Aorta (tissue), 5 donors: Measurements from ENCODE around the gene FGFBP1. TPM values are rescaled to one million over a fixed set of nuclear protein-coding genes. Genes with fewer than 3 reads are reported as not detected.

Source experiments
- ATAC-seq: fragments of 200-7000 bp; cut with Tn5 transposase; one replicate; pipeline ENCODE4 v1.9.1; 2022; ENCODE audit warnings: moderate library complexity; ENCODE audit not compliant: low FRiP score
- DNase-seq, 2 donors: peaks; one replicate each; pipeline ENCODE4 v3.0.0-alpha.2; 2020
- H3K27ac ChIP-seq, 2 donors: one replicate each; pipeline ENCODE4 v1.5.1; 2013; ENCODE audit warnings: low read length in 2 of 2, mild to moderate bottlenecking in 2 of 2, moderate library complexity in 2 of 2, control low read depth in 1 of 2, inconsistent platforms in 1 of 2, low read depth in 1 of 2
- H3K27me3 ChIP-seq, 2 donors: one replicate each; pipeline ENCODE4 v1.6.1; 2013; ENCODE audit warnings: control low read depth in 1 of 2, low read length in 1 of 2, mild to moderate bottlenecking in 1 of 2, moderate library complexity in 1 of 2; ENCODE audit not compliant: insufficient read depth in 2 of 2, control insufficient read depth in 1 of 2
- H3K36me3 ChIP-seq, 2 donors: one replicate each; pipeline ENCODE4 v1.6.1; 2013; ENCODE audit warnings: control low read depth in 1 of 2, low read length in 1 of 2, mild to moderate bottlenecking in 1 of 2; ENCODE audit not compliant: insufficient read depth in 2 of 2, control insufficient read depth in 1 of 2
- H3K4me1 ChIP-seq, 2 donors: one replicate each; pipeline ENCODE4 v1.6.1; 2013; ENCODE audit warnings: low read length in 2 of 2, control low read depth in 1 of 2, mild to moderate bottlenecking in 1 of 2, moderate library complexity in 1 of 2; ENCODE audit not compliant: insufficient read depth in 2 of 2, control insufficient read depth in 1 of 2
- H3K4me3 ChIP-seq, 2 donors: one replicate each; pipeline ENCODE4 v1.5.1; 2013; ENCODE audit warnings: low read length in 2 of 2, control low read depth in 1 of 2, mild to moderate bottlenecking in 1 of 2
- H3K9me3 ChIP-seq: one replicate; pipeline ENCODE4 v1.6.1; 2013; ENCODE audit warnings: mild to moderate bottlenecking, low read length; ENCODE audit not compliant: control insufficient read depth
- WGBS, 2 donors: extraction: QIAGEN DNeasy Blood & Tissue Kit; methylation state at CpG; one replicate each; pipeline ENCODE4 v1.1.7; 2013; 5-methylcytosine and 5-hydroxymethylcytosine counted together
- intact Hi-C, 2 donors: fragments of 100-400 bp; cut with DNase I; formaldehyde crosslinking; loops; one replicate each; pipeline versions ENCODE4 v1.14.2 to v1.15.0; 2022
- polyA plus RNA-seq, 2 donors: library from polyadenylated mRNA; stranded (reverse); fragments of 200-250 nt; gene quantifications; one replicate each; pipeline ENCODE4 v1.2.3, GENCODE V29; 2013
- total RNA-seq, 2 donors: library from RNA; stranded (reverse); fragmentation: NEBNext Ultra II Directional; extraction: Animal tissue kit (Norgen Biotek cat#: 25700); gene quantifications; one replicate each; pipeline ENCODE4 v1.2.1, GENCODE V29; 2021
- donor health status: healthy with polysubstance abuse.
- donor health status: Bipolar disorder and iron deficiency.
- donor health status: DM: no; HTN: no; CAD: no.
- donor health status: DM: no; HTN: no; CAD: no.
- donor health status: DM: yes; HTN: yes; CAD: no.

Gene FGFBP1
- total and polyA plus RNA-seq, 4 donors = 0.20 TPM; not detected in 3

DNA sequence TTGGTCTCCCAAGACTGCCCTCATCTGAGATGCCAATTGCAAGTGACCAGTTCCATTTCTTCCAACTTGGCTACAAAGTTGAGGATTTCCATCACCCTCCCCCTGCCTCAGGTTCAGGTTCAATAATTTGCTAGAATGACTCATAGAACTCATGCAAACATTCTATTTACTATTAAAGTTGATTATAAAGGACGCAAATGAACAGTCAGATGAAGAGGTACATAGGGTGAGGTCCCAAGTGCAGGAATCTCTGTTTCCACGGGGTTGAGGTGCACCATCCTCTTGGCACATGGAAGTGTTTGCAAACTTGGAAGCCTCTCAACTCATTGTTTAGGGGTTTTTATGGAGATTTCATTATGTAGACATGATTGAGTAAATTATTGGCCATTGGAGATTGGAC lies 41.0 kb downstream of the FGFBP1 start:
- DNase-seq = no peak
- Histone ChIP-seq H3K27me3 (no peaks in the 10 kb centered on the region), H3K9me3 (no peaks in the 10 kb centered on the region), H3K4me3 (no peak overlapping the region), H3K4me1 (no peaks in the 10 kb centered on the region), H3K36me3 (no peaks in the 10 kb centered on the region), H3K27ac (no peak overlapping the region)
- 90 to 93% methylated on average over 2 of the region's 2 CpGs for WGBS, 2 donors
- ATAC-seq = no peak
- intact Hi-C loops = no loop called here

DNA sequence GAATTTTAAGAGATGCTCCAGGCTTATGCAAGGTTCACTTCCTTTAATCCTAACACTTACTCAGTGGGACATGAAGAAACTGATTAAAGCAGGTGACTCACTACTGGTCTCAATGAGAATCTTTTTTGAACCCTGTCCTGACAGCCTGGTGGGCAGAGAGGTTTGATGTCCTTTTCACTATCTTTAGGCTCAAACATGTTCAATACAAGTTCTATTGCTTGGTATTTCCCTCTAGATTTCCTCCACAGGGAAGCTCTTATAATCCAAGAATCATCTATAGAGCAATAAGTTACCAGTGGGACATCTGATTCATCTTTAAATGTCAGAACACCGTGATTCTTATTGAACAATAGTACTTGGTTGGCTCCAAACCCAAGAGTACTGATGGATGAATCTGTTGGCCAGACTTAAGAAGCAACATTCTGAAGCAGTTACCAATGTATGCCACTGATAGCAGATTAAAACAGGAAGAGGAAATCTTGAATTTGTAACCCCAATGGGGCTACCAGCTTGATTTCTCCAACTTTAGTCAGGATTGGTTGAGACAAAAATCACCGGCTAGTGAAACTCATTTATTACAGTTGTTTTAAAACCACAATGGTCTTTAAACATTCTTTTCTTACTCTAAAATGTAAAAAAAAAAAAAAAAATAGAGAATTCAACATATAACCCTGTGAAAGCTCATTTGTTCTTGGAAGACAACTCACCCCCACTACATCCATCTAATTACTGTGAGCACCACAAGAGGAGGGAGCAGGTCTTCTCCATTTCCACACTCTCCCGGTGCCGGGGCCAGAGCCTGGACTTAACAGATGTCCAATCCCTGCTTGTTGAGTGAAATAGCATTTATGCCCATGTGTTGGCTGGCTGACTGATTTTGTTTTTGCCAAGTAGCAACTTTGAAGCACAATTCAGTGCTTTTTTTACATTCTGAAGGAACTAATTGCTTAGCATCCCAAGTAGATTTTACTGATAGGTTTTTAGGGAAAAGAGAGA lies 43.3 kb downstream of the FGFBP1 start:
- DNase-seq = no peak
- Histone ChIP-seq H3K36me3 (no peaks in the 10 kb centered on the region), H3K9me3 (no peaks in the 10 kb centered on the region), H3K27ac (no peak overlapping the region), H3K27me3 (no peaks in the 10 kb centered on the region), H3K4me3 (no peak overlapping the region), H3K4me1 (no peaks in the 10 kb centered on the region)
- WGBS, 2 donors = 47 to 60% methylated on average over 4 of the region's 4 CpGs
- no peak for ATAC-seq
- intact Hi-C loops = no loop called here

DNA sequence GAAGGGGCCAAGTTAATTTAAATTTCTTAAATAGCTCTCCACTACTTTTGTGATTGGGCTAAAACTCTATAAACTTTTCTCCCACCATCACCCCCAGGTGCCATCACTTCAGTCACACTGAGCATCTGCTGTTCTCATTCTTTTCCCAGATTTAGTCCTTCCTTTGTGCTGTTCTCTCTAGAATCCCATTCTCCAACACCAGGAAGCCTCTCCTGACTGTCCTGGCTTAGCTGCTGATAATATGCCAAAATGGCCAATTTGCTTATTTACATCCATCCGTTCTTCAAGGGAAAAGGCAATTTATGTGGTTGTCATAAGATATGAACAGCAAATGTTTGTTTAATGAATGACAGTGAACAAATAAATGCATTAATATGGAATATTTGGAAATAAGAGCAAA lies 44.1 kb downstream of the FGFBP1 start:
- Histone ChIP-seq H3K36me3 (no peaks in the 10 kb centered on the region), H3K9me3 (no peaks in the 10 kb centered on the region), H3K4me1 (no peaks in the 10 kb centered on the region), H3K27ac (no peak overlapping the region), H3K4me3 (no peak overlapping the region), H3K27me3 (no peaks in the 10 kb centered on the region)
- intact Hi-C loops = no loop called here
- ATAC-seq = no peak
- 66 to 77% methylated on average over 1 of the region's 1 CpG for WGBS, 2 donors
- no peak for DNase-seq

DNA sequence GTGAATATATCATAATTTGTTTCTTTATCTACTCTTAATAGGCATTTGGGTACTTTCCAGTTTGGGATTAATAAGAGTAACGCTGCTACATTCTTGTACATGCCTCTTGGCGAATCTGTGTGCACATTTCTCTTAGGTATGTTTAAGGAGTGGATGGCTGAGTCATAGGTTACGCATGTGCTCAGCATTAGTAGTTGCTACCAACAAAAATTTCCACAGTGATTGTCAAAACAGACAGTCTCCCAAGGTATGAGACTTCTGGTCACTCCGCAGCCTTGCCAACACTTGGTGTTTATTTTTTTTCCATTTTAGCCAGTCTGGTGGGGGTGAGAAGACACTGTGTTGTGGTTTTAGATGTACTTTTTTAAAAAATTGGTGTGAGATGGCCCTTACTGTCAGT lies 44.6 kb downstream of the FGFBP1 start:
- Histone ChIP-seq H3K4me1 (no peaks in the 10 kb centered on the region), H3K27me3 (no peaks in the 10 kb centered on the region), H3K36me3 (no peaks in the 10 kb centered on the region), H3K27ac (no peak overlapping the region), H3K4me3 (no peak overlapping the region), H3K9me3 (no peaks in the 10 kb centered on the region)
- no peak for ATAC-seq
- 79 to 84% methylated on average over 4 of the region's 4 CpGs for WGBS, 2 donors
- intact Hi-C loops = no loop called here
- DNase-seq = no peak

DNA sequence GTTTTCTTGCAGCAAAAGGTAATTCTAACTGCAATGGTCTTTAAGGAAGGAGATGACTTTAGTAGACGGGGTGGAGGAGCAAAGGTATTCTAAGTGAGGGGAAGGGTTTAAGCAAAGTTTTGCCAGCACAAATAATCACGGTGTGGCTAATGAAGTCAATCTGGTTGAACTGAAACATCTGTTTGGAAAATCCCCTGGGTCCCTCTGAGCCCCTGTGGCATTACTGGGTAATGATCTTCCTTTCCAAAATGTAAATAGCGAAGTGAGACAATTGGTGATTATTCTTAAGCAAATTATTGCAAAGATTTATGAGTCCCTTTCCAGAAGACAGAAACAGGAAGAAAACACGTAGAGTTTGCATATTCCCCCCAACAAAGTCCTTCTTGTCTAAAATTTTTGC lies 47.2 kb downstream of the FGFBP1 start:
- H3K9me3 ChIP-seq = no peaks in the 10 kb centered on the region
- DNase-seq (no peak), ATAC-seq (no peak)
- intact Hi-C loops = no loop called here
- H3K4me3 ChIP-seq = no peak overlapping the region
- no peaks in the 10 kb centered on the region for H3K4me1 ChIP-seq
- no peaks in the 10 kb centered on the region for H3K27me3 ChIP-seq
- WGBS, 2 donors = 48 to 51% methylated on average over 4 of the region's 4 CpGs
- no peak overlapping the region for H3K27ac ChIP-seq
- no peaks in the 10 kb centered on the region for H3K36me3 ChIP-seq

DNA sequence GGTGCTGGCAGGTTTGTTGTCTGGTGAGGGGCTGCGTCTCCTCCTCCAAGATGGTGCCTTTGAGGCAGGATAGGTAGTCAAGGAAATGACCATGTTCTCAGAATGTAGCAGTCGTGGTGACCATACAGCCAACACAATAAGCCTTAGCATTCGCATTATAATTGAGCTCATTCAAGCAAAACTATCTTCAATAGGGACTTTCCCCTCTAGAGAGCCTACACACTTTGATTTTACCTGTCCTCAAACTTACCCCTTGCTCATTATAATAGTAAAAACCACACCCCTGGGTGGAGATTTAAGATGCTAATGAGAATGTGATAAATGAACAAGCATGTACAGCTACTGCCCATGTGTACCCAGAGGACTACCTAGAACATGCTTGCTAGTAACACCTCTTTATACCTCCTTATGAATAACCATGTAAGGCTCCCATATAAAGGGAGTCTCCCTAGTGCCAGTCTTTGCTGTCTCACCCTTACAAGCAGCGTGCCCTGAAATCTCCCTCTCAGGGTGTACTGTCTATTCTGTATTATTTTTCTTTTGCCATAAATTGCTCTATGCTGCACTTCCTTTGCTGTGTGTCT lies 48.2 kb downstream of the FGFBP1 start:
- 92 to 94% methylated on average over 4 of the region's 4 CpGs for WGBS, 2 donors
- Histone ChIP-seq H3K9me3 (no peaks in the 10 kb centered on the region), H3K4me3 (no peak overlapping the region), H3K4me1 (no peaks in the 10 kb centered on the region), H3K27ac (no peak overlapping the region), H3K27me3 (no peaks in the 10 kb centered on the region), H3K36me3 (no peaks in the 10 kb centered on the region)
- no peak for DNase-seq
- no peak for ATAC-seq
- intact Hi-C loops = no loop called here

DNA sequence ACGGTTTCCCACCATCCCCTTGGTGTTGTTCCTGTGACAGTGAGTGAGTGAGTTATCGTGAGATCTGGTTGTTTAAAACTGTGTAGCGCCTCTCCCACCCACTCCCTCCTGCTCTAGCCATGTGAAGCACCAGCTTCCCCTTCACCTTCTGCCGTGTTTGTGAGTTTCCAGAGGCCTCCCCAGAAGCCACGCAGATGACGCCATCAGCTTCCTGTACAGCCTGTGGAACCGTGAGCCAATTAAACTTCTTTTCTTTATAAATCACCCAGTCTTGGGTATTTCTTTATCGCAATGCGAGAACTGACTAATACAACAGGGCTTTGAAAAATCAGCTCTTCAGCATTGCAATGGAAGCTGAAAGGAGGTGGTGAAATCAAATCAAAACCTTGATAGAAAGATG lies 50.0 kb downstream of the FGFBP1 start:
- Histone ChIP-seq H3K9me3 (no peaks in the 10 kb centered on the region), H3K36me3 (no peaks in the 10 kb centered on the region), H3K4me3 (no peak overlapping the region), H3K27ac (no peak overlapping the region), H3K4me1 (no peaks in the 10 kb centered on the region), H3K27me3 (no peaks in the 10 kb centered on the region)
- no peak for DNase-seq
- WGBS, 2 donors = 81 to 84% methylated on average over 9 of the region's 9 CpGs
- no peak for ATAC-seq
- intact Hi-C loops = loop anchor here in 1 of 2 donors (10.0 kb wide), 1 partner anchor 414 kb away; no protein-coding TSS in a partner anchor
